HG02884 (cell line): ENCODE results near the gene ATP6V0A1.
"Not testable (repeated sequence)": the region's sequence is repeated elsewhere in the genome, so short reads cannot be mapped to it uniquely, and the experiment has no call there.

Experiments used
- ATAC-seq: cut with Tn5 transposase; IDR thresholded peaks from one replicate; pipeline ENCODE4 v1.9.1; 2021; ENCODE audit warnings: mild to moderate bottlenecking, moderate library complexity; ENCODE audit not compliant: unreplicated experiment

Gene ATP6V0A1

DNA sequence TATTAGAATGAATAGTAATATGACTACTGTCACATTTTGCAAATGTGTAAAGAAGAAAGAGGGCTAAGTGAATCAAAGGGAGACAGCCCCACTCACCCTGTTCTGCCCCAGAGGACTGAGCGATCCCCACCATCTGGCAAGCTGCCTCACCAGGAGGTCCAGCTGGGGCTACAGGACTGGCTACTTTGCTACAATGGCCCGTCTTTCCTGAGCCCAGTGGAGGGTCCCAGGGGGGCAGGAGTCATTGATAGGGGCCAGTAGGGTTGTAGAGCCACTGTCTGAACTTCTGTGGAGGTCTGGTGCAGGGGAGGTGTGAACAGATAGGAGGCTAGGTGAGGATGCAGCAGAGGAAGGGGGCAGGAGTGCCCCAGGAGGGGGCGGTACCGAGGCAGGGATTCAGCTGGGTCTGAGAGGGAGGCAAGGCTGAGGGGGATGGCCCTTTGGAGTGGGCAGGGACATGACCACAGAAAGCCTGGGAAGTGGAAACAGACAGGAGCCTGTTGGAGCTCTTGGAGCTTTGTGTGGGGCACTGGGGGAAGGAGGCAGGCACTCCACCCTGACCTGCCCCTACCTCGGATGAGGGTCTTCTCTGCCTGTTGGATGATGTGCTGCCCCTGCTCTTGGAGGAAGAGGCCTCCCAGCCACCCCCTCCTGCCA, 97.4 kb downstream of the ATP6V0A1 start:
- ATAC-seq: not testable (repeated sequence)

DNA sequence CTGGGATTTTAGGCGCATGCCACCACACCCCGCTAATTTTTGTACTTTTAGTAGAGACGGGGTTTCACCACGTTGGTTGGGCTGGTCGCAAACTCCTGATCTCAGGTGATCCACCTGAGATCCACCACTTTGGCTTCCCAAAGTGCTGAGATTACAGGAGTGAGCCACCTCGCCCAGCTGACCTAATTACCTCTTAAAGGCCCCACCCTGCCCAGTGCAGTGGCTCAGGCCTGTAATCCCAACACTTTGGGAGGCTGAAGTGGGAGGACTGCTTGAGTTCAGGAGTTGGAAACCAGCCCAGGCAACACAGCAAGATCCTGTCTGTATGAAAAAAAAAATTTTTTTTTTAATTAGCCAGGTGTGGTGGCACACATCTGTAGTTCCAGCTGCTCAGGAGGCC, 100.4 kb downstream of the ATP6V0A1 start:
- ATAC-seq: no peak

DNA sequence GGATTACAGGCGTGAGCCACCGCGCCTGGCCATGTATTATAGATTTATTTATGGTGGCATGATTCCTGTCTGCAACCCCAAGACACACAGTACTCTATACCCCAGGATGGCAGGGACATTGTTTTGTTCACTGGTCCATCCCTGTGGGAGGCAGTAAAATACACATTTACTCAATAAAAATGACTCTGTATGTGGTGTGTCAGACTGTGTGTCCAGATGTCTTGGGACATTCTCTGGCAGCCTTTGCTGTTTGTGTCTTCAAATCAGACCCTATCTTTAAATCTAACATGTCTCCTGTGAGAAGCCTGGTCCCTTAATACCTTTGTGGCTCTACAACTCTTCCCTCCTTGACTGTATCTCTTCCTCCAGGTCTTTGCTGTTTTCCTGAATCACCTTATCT, 101.6 kb downstream of the ATP6V0A1 start:
- no peak for ATAC-seq

DNA sequence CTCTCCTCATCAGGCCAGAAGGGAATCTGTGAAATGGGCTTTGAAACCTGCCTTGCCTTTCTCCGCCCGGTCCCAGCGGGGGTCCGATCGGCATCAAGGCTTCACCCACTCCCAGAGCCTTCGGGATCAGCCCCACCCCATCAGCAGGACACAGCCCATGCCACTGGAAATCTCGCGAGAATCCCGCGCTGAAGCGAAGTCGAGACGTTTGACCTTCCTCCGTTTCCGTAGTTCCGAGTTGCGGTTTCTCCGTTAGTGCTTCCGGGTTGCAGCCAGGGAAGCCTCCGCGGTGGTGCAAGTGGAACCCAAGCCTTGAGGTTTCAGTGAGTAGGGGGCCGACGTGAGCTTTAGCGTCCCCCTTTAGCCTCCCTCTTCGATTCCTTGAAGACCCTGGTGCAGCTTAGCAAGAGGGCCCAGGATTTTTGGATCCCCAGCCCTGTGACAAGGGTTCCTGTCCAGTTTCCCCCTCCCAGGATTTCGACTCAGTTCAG, 103.3 kb downstream of the ATP6V0A1 start, which contains the start of gene COASY:
COASY (plus strand) TSS at position 252 of the 491 bp plus-strand sequence. CDS start 475 bp downstream, outside the sequence.
- ATAC-seq: no peak

DNA sequence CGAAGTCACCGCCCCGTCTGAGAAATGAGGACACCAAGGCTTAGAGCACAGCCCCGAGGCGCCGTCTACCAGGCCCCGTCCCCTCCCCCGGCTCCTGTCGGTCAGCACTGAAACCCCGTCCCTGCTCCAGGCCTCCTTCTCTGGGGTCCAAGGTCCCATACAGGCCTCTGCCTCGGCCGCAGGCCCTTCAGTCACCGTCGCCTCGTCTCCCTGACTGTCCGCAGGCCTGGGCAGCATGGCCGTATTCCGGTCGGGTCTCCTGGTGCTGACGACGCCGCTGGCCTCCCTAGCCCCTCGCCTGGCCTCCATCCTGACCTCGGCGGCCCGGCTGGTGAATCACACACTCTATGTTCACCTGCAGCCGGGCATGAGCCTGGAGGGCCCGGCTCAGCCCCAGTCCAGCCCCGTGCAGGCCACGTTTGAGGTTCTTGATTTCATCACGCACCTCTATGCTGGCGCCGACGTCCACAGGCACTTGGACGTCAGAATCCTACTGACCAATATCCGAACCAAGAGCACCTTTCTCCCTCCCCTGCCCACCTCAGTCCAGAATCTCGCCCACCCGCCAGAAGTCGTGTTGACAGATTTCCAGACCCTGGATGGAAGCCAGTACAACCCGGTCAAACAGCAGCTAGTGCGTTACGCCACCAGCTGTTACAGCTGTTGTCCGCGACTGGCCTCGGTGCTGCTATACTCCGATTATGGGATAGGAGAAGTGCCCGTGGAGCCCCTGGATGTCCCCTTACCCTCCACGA, 103.9 kb downstream of the ATP6V0A1 start:
- no peak for ATAC-seq

DNA sequence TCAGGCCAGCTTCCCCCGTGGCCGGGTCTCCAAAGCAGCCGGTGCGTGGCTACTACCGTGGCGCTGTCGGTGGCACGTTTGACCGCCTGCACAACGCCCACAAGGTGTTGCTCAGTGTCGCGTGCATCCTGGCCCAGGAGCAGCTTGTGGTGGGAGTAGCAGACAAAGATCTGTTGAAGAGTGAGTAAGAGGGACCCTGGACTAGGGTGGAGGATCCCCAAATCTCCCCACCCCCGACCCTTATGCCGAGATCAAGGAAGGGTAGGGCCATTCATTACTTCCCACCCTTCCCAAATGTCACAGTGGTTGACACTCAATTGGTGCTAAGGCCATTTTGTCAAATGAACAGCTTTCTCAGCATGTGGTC, 104.4 kb downstream of the ATP6V0A1 start:
- ATAC-seq: no peak

DNA sequence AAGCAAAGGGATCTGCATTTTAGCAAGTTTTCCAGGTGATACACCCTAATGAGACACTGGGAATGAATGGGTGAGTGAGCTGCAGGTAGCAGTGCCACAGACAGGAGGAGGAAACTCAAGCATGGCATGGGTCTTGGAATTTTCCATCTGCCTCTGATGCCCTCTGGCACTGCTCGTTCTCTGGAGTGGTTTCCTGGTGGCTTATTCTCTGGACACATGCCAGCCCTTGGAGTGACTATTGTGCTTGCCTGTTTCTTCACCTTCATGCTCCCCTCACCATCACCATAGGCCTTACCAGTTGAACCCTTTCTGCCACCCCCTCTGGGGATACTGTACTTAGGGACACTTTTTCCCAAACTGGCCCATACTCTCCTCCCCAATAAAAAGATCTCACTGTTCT, 104.9 kb downstream of the ATP6V0A1 start:
- ATAC-seq: no peak

DNA sequence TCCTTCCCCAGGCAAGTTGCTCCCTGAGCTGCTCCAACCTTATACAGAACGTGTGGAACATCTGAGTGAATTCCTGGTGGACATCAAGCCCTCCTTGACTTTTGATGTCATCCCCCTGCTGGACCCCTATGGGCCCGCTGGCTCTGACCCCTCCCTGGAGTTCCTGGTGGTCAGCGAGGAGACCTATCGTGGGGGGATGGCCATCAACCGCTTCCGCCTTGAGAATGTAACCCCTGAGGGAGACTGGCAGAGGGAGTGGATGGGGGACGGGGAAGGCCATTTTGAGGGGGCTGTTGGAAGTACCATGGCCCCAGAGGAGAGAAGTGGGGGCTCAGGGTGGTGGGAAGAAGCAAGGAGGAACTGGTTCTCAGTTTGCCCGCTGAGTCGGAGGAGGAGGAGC, 105.3 kb downstream of the ATP6V0A1 start:
- ATAC-seq: no peak

DNA sequence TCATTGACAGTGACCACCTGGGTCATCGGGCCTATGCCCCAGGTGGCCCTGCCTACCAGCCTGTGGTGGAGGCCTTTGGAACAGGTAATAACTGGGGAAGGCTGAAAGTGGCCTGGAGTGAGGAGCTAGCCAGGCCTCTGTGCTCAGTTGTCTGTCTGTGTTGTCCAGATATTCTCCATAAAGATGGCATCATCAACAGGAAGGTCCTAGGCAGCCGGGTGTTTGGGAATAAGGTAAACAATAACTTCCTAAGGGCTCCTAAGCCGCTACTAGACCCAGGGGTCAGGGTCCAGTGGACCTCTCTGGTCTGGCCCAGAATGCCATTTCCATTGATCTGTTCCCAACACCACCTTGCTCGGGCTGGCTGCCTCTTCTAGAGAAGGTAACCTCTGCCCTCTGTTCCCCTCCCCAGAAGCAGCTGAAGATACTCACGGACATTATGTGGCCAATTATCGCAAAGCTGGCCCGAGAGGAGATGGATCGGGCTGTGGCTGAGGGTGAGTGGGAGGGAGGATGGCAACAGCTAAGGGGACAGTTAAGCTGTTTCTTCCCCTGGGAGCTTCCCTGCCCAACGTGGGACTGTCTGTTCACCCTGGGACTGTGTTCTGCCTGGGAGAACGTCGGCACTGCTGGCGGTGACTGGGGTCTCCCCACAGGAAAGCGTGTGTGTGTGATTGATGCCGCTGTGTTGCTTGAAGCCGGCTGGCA, 106.3 kb downstream of the ATP6V0A1 start:
- ATAC-seq: no peak

DNA sequence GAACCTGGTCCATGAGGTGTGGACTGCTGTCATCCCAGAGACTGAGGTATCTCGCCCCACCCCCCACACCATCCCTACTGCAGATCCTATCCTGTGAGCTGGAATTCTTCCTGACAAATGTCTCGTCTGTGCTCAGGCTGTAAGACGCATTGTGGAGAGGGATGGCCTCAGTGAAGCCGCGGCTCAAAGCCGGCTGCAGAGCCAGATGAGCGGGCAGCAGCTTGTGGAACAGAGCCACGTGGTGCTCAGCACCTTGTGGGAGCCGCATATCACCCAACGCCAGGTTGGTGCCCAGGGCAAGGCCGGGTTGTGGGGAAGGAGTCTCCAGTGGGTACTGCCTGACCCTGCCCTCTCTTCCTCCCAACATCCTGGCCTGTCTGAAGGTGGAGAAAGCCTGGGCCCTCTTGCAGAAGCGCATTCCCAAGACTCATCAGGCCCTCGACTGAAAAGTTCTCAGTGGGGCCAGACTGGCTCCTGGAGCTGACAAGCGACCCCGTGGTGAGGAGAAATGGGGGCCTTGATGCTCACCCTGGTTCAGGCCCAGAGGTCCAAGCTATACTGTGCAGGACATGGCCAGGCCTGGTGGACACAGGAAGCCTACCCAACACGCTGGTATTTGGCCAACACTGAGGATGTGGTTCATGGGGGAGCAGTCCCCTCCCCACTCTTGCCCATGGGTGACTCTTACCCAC, 107.0 kb downstream of the ATP6V0A1 start:
- no peak for ATAC-seq

DNA sequence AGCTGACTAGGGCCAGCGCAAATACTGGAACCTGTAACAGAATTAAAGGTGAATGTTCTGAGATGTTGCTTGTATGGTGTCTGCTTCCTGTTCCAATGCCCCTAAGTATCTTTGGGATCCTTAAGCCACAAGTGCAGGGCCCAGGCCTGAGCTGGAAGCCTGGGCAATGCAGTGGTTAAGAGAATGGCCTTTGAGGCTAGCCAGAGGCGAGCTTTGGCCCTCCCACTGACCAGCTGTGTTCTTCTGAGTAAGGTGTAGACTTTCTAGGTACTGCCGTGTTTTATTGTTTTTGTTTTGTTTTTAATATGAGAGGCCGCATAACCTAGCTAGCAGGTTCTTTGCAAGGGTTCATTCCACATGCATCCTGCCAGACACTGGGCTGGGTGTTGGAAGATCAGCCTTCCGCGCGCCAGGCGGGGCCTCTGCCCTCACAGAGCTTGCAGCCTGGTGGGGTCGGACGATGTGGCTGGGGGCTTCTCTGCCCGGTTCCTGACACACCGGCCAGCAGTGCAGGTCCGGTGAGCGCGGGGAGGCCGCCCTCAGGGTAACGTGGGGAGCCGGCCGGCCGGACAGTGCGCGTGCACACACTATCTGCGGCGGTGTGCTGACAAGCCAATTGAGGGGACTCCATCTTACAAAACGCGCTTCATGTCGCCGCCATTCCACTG, 107.7 kb downstream of the ATP6V0A1 start:
- no peak for ATAC-seq

DNA sequence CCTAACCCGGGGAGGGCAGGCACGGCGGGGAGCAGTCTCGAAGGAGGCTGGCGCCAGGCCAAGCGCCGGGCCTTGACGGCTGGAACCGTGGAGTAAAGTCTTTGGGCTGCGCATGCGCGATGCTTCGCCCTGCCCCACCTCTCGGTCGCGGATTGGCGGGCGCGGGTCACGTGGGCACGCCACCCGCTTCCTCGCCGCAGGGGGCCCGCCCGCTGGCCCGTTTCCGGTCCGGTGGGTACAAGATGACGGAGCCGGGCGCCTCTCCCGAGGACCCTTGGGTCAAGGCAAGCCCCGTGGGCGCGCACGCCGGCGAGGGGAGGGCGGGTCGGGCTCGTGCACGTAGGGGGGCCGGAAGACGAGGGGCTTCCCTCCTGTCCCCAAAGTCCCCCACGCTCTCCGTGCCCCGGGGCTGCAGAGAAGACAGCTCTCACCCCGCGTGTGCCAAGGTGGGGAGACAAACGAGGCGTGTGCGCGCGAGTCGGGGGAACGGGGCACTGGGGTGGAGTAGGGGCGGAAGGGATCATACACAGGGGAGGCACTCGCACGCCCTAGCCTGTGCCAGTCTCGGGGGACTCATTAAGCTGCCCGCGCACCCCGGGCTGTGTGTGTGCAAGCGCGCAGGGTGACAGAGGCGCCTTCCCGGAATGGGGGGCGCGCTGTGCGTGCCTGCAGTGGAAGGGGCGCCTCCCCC, 108.3 kb downstream of the ATP6V0A1 start, which contains the start of gene MLX:
MLX (plus strand) TSS at position 218 of the 691 bp plus-strand sequence; CDS start at position 243, 25 bp downstream.
- ATAC-seq: peak; percentile 41

DNA sequence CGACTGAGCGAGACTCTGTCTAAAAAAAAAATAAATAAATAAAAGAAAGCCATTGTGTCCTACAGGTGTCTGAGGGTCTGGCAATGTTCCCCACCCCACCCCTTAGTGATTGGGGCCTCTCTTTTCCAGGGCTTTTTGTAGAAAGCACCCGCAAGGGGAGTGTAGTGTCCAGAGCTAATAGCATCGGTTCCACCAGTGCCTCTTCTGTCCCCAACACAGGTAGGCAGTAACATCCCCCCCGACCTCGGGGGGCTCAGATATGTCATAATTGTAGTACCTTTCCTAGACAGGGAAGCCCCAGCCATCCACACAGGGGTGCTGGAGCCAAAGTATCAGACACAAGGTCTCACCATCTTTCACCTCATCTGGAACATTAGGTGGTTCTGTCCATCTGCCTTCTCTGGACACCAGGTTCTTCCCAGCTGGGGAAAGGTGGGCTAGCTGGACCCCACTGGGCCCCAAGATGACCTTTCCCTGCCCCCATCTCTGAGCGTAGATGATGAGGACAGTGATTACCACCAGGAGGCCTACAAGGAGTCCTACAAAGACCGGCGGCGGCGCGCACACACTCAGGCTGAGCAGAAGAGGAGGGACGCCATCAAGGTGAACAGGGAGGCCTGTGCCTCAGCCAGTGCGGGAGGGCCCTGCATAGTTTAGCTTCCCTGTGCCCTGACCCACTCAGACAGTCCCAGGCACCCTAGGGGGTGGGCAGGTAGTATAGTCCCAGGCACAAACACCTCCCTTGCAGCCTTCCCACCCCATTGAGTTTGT, 109.8 kb downstream of the ATP6V0A1 start:
- ATAC-seq: no peak

DNA sequence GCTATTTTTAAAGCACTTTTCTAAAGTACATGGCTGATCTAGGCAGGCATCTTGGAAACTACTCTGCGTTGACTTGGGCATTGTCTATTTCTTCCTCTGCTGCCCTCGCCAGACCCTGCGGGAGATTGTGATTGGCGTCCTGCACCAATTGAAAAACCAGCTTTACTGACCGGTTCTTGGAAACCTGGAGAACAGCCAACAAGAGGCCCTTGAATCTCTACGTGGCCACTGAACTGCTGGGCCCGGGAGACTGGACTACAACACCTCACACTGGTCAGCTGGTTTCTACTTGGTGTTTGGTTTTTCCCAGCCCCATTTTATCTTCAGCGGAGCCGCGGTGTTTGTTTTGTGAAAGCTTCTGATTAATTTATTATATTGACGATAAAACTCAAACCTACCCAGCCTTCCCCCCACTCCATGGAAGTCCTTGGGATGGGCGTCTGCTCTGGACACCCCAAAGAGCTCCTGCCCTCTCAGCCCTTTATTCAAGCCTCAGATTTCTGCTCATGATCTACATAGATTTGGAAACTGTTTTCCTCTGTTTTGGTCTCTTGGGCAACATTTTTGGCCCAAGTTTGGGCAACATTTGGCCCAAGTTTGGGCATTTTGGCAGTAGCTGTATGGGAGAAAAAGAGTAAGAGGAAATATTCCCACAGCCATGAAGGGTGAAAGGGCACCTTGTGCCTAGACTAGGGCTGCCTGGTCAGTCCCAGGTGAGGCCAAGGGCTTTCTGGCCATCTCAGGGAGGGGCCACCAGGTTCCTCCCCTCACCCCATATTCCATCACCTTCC, 113.0 kb downstream of the ATP6V0A1 start:
- ATAC-seq: no peak
